IMR-90 (cell line): ENCODE results near the gene FAXC. TPM values are rescaled to one million over a fixed set of nuclear protein-coding genes. Genes with fewer than 3 reads are reported as not detected.

ENCODE experiments used
- ATAC-seq: fragments of 200-7000 bp; cut with Tn5 transposase; 2 replicates; pipeline ENCODE4 v1.9.1; 2020; ENCODE audit warnings: low read depth, mild to moderate bottlenecking, moderate library complexity
- BruUV-seq: library from RNA; stranded (reverse); fragments of 400-500 nt; replicated peaks from 2 replicates; lab custom pipeline; 2021; lab: Mats Ljungman, UMichigan
- CTCF ChIA-PET: fragments of 300-600 bp; formaldehyde crosslinking; extraction: SDS; loops from one replicate; lab custom pipeline; 2021; ENCODE audit warnings: antibody characterized with exemption; lab: Yijun Ruan, JAX
- POLR2A ChIA-PET: fragments of 300-600 bp; sonication (Branson Sonifier 250); formaldehyde crosslinking; loops from one replicate; lab custom pipeline; 2022; ENCODE audit warnings: antibody characterized with exemption; ENCODE audit not compliant: unreplicated experiment; lab: Charles Lee
- DNase-seq: peaks from one replicate; pipeline ENCODE4 v3.0.0; 2013
- H2AFZ ChIP-seq: replicated peaks from 2 replicates; pipeline ENCODE3; 2013; ENCODE audit warnings: low read length, mild to moderate bottlenecking; ENCODE audit not compliant: poor library complexity
- H2AK5ac ChIP-seq: 2 replicates; pipeline ENCODE4 v1.6.1; 2013; ENCODE audit warnings: low read depth, low read length, inconsistent platforms
- H2AK9ac ChIP-seq: replicated peaks from 2 replicates; pipeline ENCODE3; 2013; ENCODE audit warnings: mild to moderate bottlenecking, low read depth, low read length, moderate library complexity; ENCODE audit not compliant: poor library complexity
- H2BK120ac ChIP-seq: 2 replicates; pipeline ENCODE4 v1.6.1; 2013; ENCODE audit warnings: low read depth, low read length, inconsistent platforms
- H2BK15ac ChIP-seq: 3 replicates; pipeline ENCODE4 v1.6.1; 2013; ENCODE audit warnings: low read depth, low read length, inconsistent platforms
- H2BK20ac ChIP-seq: 2 replicates; pipeline ENCODE4 v1.6.1; 2013; ENCODE audit warnings: low read depth, mild to moderate bottlenecking, inconsistent platforms, low read length, moderate library complexity
- H2BK5ac ChIP-seq: 2 replicates; pipeline ENCODE4 v1.6.1; 2013; ENCODE audit warnings: mild to moderate bottlenecking, low read depth, low read length, inconsistent platforms; ENCODE audit not compliant: poor library complexity, severe bottlenecking
- H3K14ac ChIP-seq: replicated peaks from 2 replicates; pipeline ENCODE4 v1.6.1; 2013; ENCODE audit warnings: low read depth, low read length, inconsistent platforms
- H3K18ac ChIP-seq: 2 replicates; pipeline ENCODE4 v1.6.1; 2013; ENCODE audit warnings: low read depth, low read length, control low read depth
- H3K23ac ChIP-seq: 2 replicates; pipeline ENCODE4 v1.6.1; 2013; ENCODE audit warnings: low read depth, low read length, inconsistent platforms
- H3K27ac ChIP-seq: 2 replicates; pipeline ENCODE4 v1.5.1; 2013; ENCODE audit warnings: mild to moderate bottlenecking, control low read depth, low read length; ENCODE audit not compliant: insufficient read depth
- H3K27me3 ChIP-seq: 2 replicates; pipeline ENCODE4 v1.6.1; 2013; ENCODE audit warnings: low read length; ENCODE audit not compliant: control insufficient read depth, insufficient read depth
- H3K36me3 ChIP-seq: 2 replicates; pipeline ENCODE4 v1.6.1; 2013; ENCODE audit warnings: low read length, mixed read lengths; ENCODE audit not compliant: control insufficient read depth, insufficient read depth
- H3K4ac ChIP-seq: 2 replicates; pipeline ENCODE4 v1.6.1; 2013; ENCODE audit warnings: low read depth, low read length, inconsistent platforms
- H3K4me1 ChIP-seq: 2 replicates; pipeline ENCODE4 v1.6.1; 2013; ENCODE audit warnings: low read length, mixed read lengths; ENCODE audit not compliant: control insufficient read depth, insufficient read depth
- H3K4me2 ChIP-seq: 2 replicates; pipeline ENCODE4 v1.6.1; 2013; ENCODE audit warnings: low read depth, mild to moderate bottlenecking, control low read depth, low read length, moderate library complexity
- H3K4me3 ChIP-seq: 2 replicates; pipeline ENCODE4 v1.5.1; 2013; ENCODE audit warnings: low read depth, mild to moderate bottlenecking, control low read depth, low read length, moderate library complexity; ENCODE audit not compliant: insufficient read depth
- H3K56ac ChIP-seq: 2 replicates; pipeline ENCODE4 v1.6.1; 2013; ENCODE audit warnings: low read length, inconsistent platforms; ENCODE audit not compliant: insufficient read depth; ENCODE audit errors: extremely low read depth
- H3K79me1 ChIP-seq, 2 experiments: 2 replicates each; pipeline ENCODE4 v1.6.1; 2013; ENCODE audit warnings: low read length in 2 of 2, inconsistent platforms in 1 of 2, low read depth in 1 of 2
- H3K9ac ChIP-seq: 2 replicates; pipeline ENCODE4 v1.6.1; 2013; ENCODE audit warnings: low read depth, low read length, control low read depth
- H3K9me1 ChIP-seq: 2 replicates; pipeline ENCODE4 v1.6.1; 2013; ENCODE audit warnings: low read length, inconsistent platforms; ENCODE audit not compliant: insufficient read depth
- H3K9me3 ChIP-seq: 2 replicates; pipeline ENCODE4 v1.6.1; 2013; ENCODE audit warnings: low read length; ENCODE audit not compliant: control insufficient read depth, insufficient read depth
- H4K20me1 ChIP-seq: 2 replicates; pipeline ENCODE4 v1.6.1; 2013; ENCODE audit warnings: low read length, inconsistent platforms; ENCODE audit not compliant: insufficient read depth
- H4K5ac ChIP-seq: 2 replicates; pipeline ENCODE4 v1.6.1; 2013; ENCODE audit warnings: mild to moderate bottlenecking, low read depth, low read length, control low read depth
- H4K8ac ChIP-seq, 2 experiments: 2 replicates each; pipeline ENCODE4 v1.6.1; 2013; ENCODE audit warnings: low read depth in 2 of 2, low read length in 2 of 2, control low read depth in 1 of 2, inconsistent platforms in 1 of 2
- H4K91ac ChIP-seq: 2 replicates; pipeline ENCODE4 v1.6.1; 2013; ENCODE audit warnings: low read depth, low read length, inconsistent platforms; ENCODE audit not compliant: insufficient read depth
- BHLHE40 ChIP-seq: fragments of 150-350 bp; IDR thresholded peaks from 2 replicates; pipeline ENCODE4 v1.6.1; 2016; ENCODE audit warnings: mild to moderate bottlenecking, low read depth, low read length
- CEBPB ChIP-seq: IDR thresholded peaks from 2 replicates; pipeline ENCODE4 v1.6.1; 2012; ENCODE audit warnings: low read depth, low read length, improper control_type of control experiment
- CHD1 ChIP-seq: IDR thresholded peaks from 2 replicates; pipeline ENCODE4 v1.6.1; 2012; ENCODE audit warnings: low read depth, low read length, improper control_type of control experiment
- FOS ChIP-seq: fragments of 150-350 bp; IDR thresholded peaks from 2 replicates; pipeline ENCODE4 v1.6.1; 2016; ENCODE audit warnings: low read depth, low read length
- MAFK ChIP-seq: IDR thresholded peaks from 2 replicates; pipeline ENCODE4 v1.6.1; 2012; ENCODE audit warnings: low read depth, low read length, improper control_type of control experiment
- MAZ ChIP-seq: IDR thresholded peaks from 2 replicates; pipeline ENCODE4 v1.6.1; 2012; ENCODE audit warnings: low read depth, mild to moderate bottlenecking, low read length, improper control_type of control experiment, moderate library complexity, borderline replicate concordance
- MXI1 ChIP-seq: IDR thresholded peaks from 2 replicates; pipeline ENCODE4 v1.6.1; 2012; ENCODE audit warnings: low read depth, mild to moderate bottlenecking, low read length, moderate library complexity, borderline replicate concordance
- NFE2L2 ChIP-seq: fragments of 150-350 bp; IDR thresholded peaks from 2 replicates; pipeline ENCODE4 v1.6.1; 2016; ENCODE audit warnings: low read depth, mild to moderate bottlenecking, low read length
- POLR2A ChIP-seq: IDR thresholded peaks from 2 replicates; pipeline ENCODE4 v1.6.1; 2012; ENCODE audit warnings: mild to moderate bottlenecking, low read depth, low read length
- RAD21 ChIP-seq: IDR thresholded peaks from 2 replicates; pipeline ENCODE4 v1.6.1; 2012; ENCODE audit warnings: low read length, improper control_type of control experiment
- RCOR1 ChIP-seq: IDR thresholded peaks from 2 replicates; pipeline ENCODE4 v1.6.1; 2012; ENCODE audit warnings: mild to moderate bottlenecking, low read length, improper control_type of control experiment; ENCODE audit not compliant: insufficient replicate concordance
- RFX5 ChIP-seq: IDR thresholded peaks from 2 replicates; pipeline ENCODE4 v1.8.0; 2012; ENCODE audit warnings: low read depth, mild to moderate bottlenecking, low read length, moderate library complexity
- SMC3 ChIP-seq: fragments of 150-350 bp; IDR thresholded peaks from 2 replicates; pipeline ENCODE4 v1.6.1; 2016; ENCODE audit warnings: low read depth, mild to moderate bottlenecking, antibody characterized with exemption, low read length, moderate library complexity
- WGBS, 2 experiments: methylation state at CpG; one replicate each; pipeline versions ENCODE4 v1.1.5 to v1.1.7; 2013; ENCODE audit warnings: missing lambda C conversion rate in 2 of 2; ENCODE audit not compliant: insufficient read length in 1 of 2; ENCODE audit errors: extremely low coverage in 2 of 2; 5-methylcytosine and 5-hydroxymethylcytosine counted together
- dilution Hi-C: fragments of 300-500 bp; cut with HindIII; formaldehyde crosslinking; loops from one replicate; pipeline ENCODE4 v1.14.3; 2018; ENCODE audit warnings: low sequenced_read_pairs; ENCODE audit not compliant: unreplicated experiment
- in situ Hi-C: fragments of 300-500 bp; cut with MboI; formaldehyde crosslinking; loops from 3 replicates; pipeline ENCODE4 v1.14.3; 2019; ENCODE audit warnings: low sequenced_read_pairs, inconsistent platforms, mixed read lengths
- intact Hi-C: fragments of 100-400 bp; cut with micrococcal nuclease; formaldehyde crosslinking; loops from 2 replicates; pipeline ENCODE4 v1.10.0; 2022
- polyA plus RNA-seq, 3 experiments: library from polyadenylated mRNA; depleted of rRNA; stranded (reverse); fragments of >200 nt; gene quantifications; 2 replicates each; pipeline ENCODE4 v1.2.3, GENCODE V29; 2012; ENCODE audit warnings: low replicate concordance in 1 of 3
- total RNA-seq: library from RNA; depleted of rRNA; stranded (reverse); fragments of >200 nt; gene quantifications from 2 replicates; pipeline ENCODE4 v1.2.3, GENCODE V29; 2012
- TF ChIP-seq, protein P1 (sequence below): conservative IDR thresholded peaks from 2 replicates; pipeline ENCODE4 v1.5.1; 2012; ENCODE audit warnings: mild to moderate bottlenecking, low read depth, low read length, improper control_type of control experiment
- TF ChIP-seq, protein P2 (sequence below): fragments of 150-350 bp; IDR thresholded peaks from 2 replicates; pipeline ENCODE4 v1.6.1; 2017; ENCODE audit warnings: mild to moderate bottlenecking, antibody characterized with exemption, low read length, low read depth
- TF ChIP-seq, protein P3 (sequence below): fragments of 150-350 bp; IDR thresholded peaks from 2 replicates; pipeline ENCODE4 v1.6.1; 2016; ENCODE audit warnings: low read depth, mild to moderate bottlenecking, low read length, moderate library complexity, borderline replicate concordance

The FAXC gene
- total and polyA plus RNA-seq, 2 of the 4 experiments (the other 2 are of a cell fraction), result 1.1 to 2.7 TPM

DNA sequence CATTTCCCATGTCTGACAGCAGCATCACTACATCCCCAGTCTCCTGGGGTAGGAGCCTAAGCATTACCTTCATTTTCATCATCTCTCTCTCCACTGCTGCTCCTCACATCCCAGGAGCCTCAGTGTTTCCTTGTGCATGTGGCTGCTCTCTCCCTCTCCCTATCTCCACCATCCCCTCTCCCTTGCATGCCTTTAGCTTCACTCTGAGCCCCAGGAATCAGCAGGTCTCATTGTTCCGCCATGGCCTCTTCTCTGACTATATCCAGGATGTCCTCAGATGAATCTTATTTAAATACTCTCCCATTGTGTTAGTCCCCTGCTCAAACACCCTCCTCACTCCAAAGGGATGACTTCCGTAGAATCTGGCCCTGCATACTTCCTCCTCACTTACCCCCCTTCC is 79.4 kb downstream of the FAXC start:
- Histone ChIP-seq H3K27ac (no peak overlapping the region), H2AK5ac (no peak overlapping the region), H3K14ac (no peak overlapping the region), H3K56ac (no peak overlapping the region), H3K36me3 (no peaks in the 10 kb centered on the region), H4K8ac (no peak overlapping the region), H2BK120ac (no peak overlapping the region), H3K4me1 (no peaks in the 10 kb centered on the region), H3K18ac (no peak overlapping the region), H4K20me1 (no peaks in the 10 kb centered on the region), H3K23ac (no peak overlapping the region), H4K91ac (no peak overlapping the region), H2BK15ac (no peak overlapping the region), H3K9me1 (no peaks in the 10 kb centered on the region), H3K4me2 (no peak overlapping the region), H4K5ac (no peak overlapping the region), H3K9me3 (no peaks in the 10 kb centered on the region), H2AFZ (peak overlapping the region; percentile 32), H2BK5ac (no peak overlapping the region), H3K79me1 (no peaks in the 10 kb centered on the region), H3K4ac (no peak overlapping the region), H3K27me3 (no peaks in the 10 kb centered on the region), H3K9ac (no peak overlapping the region), H3K4me3 (no peak overlapping the region), H2AK9ac (no peak overlapping the region), H2BK20ac (no peak overlapping the region)
- DNase-seq (no peak), ATAC-seq (no peak)
- TF ChIP-seq MAFK (no peak), NFE2L2 (no peak), BHLHE40 (no peak), RCOR1 (no peak), CHD1 (no peak), FOS (no peak), SMC3 (no peak), POLR2A (no peak), MAZ (no peak), CEBPB (no peak), RAD21 (no peak), MXI1 (no peak), RFX5 (no peak)
- TF ChIP-seq, protein P1, sequence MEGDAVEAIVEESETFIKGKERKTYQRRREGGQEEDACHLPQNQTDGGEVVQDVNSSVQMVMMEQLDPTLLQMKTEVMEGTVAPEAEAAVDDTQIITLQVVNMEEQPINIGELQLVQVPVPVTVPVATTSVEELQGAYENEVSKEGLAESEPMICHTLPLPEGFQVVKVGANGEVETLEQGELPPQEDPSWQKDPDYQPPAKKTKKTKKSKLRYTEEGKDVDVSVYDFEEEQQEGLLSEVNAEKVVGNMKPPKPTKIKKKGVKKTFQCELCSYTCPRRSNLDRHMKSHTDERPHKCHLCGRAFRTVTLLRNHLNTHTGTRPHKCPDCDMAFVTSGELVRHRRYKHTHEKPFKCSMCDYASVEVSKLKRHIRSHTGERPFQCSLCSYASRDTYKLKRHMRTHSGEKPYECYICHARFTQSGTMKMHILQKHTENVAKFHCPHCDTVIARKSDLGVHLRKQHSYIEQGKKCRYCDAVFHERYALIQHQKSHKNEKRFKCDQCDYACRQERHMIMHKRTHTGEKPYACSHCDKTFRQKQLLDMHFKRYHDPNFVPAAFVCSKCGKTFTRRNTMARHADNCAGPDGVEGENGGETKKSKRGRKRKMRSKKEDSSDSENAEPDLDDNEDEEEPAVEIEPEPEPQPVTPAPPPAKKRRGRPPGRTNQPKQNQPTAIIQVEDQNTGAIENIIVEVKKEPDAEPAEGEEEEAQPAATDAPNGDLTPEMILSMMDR, result no peak
- TF ChIP-seq, protein P2, sequence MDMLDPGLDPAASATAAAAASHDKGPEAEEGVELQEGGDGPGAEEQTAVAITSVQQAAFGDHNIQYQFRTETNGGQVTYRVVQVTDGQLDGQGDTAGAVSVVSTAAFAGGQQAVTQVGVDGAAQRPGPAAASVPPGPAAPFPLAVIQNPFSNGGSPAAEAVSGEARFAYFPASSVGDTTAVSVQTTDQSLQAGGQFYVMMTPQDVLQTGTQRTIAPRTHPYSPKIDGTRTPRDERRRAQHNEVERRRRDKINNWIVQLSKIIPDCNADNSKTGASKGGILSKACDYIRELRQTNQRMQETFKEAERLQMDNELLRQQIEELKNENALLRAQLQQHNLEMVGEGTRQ, result no peak
- TF ChIP-seq, protein P3, sequence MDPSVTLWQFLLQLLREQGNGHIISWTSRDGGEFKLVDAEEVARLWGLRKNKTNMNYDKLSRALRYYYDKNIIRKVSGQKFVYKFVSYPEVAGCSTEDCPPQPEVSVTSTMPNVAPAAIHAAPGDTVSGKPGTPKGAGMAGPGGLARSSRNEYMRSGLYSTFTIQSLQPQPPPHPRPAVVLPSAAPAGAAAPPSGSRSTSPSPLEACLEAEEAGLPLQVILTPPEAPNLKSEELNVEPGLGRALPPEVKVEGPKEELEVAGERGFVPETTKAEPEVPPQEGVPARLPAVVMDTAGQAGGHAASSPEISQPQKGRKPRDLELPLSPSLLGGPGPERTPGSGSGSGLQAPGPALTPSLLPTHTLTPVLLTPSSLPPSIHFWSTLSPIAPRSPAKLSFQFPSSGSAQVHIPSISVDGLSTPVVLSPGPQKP, result no peak
- dilution Hi-C loops, result no loop called here
- intact Hi-C loops, result no loop called here
- no TSS peak for BruUV-seq
- ChIA-PET POLR2A (no interaction called here), CTCF (no interaction called here)
- 65% methylated on average over 2 of the region's 2 CpGs; no CpG with 5 or more reads in 1 of the 2 experiments for WGBS, 2 experiments
- in situ Hi-C loops, result no loop called here
